GM23248 (cell line): Measurements from ENCODE around the gene MRPS18C. TPM values are rescaled to one million over a fixed set of nuclear protein-coding genes. Genes with fewer than 3 reads are reported as not detected.

Experiments
- DNase-seq: peaks from one replicate; pipeline ENCODE4 v3.0.0-alpha.2; 2015
- H2AFZ ChIP-seq: fragments of 200-600 bp; sonication (generic); 2 replicates; pipeline ENCODE4 v1.6.1; 2016; ENCODE audit warnings: antibody characterized with exemption
- H3F3A ChIP-seq: fragments of 200-600 bp; sonication (generic); 2 replicates; pipeline ENCODE4 v1.6.1; 2016; ENCODE audit warnings: mild to moderate bottlenecking, antibody characterized with exemption, mixed run types; ENCODE audit not compliant: insufficient read depth
- H3K27ac ChIP-seq: fragments of 200-600 bp; sonication (generic); 2 replicates; pipeline ENCODE4 v1.5.1; 2016; ENCODE audit warnings: mild to moderate bottlenecking
- H3K27me3 ChIP-seq: fragments of 200-600 bp; sonication (generic); replicated peaks from 2 replicates; pipeline ENCODE4 v1.6.1; 2016; ENCODE audit warnings: mild to moderate bottlenecking; ENCODE audit not compliant: insufficient read depth
- H3K36me3 ChIP-seq: fragments of 200-600 bp; sonication (generic); 2 replicates; pipeline ENCODE4 v1.6.1; 2016; ENCODE audit warnings: low read depth, mild to moderate bottlenecking
- H3K4me1 ChIP-seq: fragments of 200-600 bp; sonication (generic); 2 replicates; pipeline ENCODE4 v1.6.1; 2016; ENCODE audit warnings: mild to moderate bottlenecking; ENCODE audit not compliant: insufficient read depth
- H3K4me2 ChIP-seq: fragments of 200-600 bp; sonication (generic); one replicate; pipeline ENCODE4 v1.6.1; 2016; ENCODE audit warnings: mild to moderate bottlenecking; ENCODE audit not compliant: unreplicated experiment
- H3K4me3 ChIP-seq: fragments of 200-600 bp; sonication (generic); 2 replicates; pipeline ENCODE4 v1.5.1; 2016; ENCODE audit warnings: mild to moderate bottlenecking
- H3K79me2 ChIP-seq: fragments of 200-600 bp; sonication (generic); 2 replicates; pipeline ENCODE4 v1.6.1; 2016; ENCODE audit warnings: mild to moderate bottlenecking; ENCODE audit not compliant: insufficient read depth
- H3K9ac ChIP-seq: fragments of 200-600 bp; sonication (generic); 2 replicates; pipeline ENCODE4 v1.6.1; 2016; ENCODE audit warnings: mild to moderate bottlenecking
- H3K9me2 ChIP-seq: fragments of 200-600 bp; sonication (generic); 2 replicates; pipeline ENCODE4 v1.6.1; 2016; ENCODE audit warnings: mixed run types, mild to moderate bottlenecking, moderate library complexity; ENCODE audit not compliant: insufficient read depth
- H3K9me3 ChIP-seq: fragments of 200-600 bp; sonication (generic); one replicate; pipeline ENCODE4 v1.6.1; 2017; ENCODE audit warnings: low read depth
- H4K20me1 ChIP-seq: fragments of 200-600 bp; sonication (generic); 2 replicates; pipeline ENCODE4 v1.6.0; 2016; ENCODE audit not compliant: insufficient read depth
- EZH2 ChIP-seq: fragments of 200-600 bp; sonication (generic); IDR thresholded peaks from 2 replicates; pipeline ENCODE4 v1.6.1; 2018; ENCODE audit warnings: antibody characterized with exemption, mild to moderate bottlenecking; ENCODE audit not compliant: insufficient read depth, poor library complexity, severe bottlenecking
- EZH2phosphoT487 ChIP-seq: fragments of 200-600 bp; sonication (generic); IDR thresholded peaks from 2 replicates; pipeline ENCODE4 v1.6.1; 2018; ENCODE audit warnings: antibody characterized with exemption, moderate library complexity, mild to moderate bottlenecking, low read depth; ENCODE audit not compliant: insufficient read depth
- WGBS, 2 experiments: methylation state at CpG; one replicate each; pipeline ENCODE4 v1.1.6; 2015 to 2017; ENCODE audit warnings: low lambda C conversion rate in 2 of 2, low coverage in 1 of 2; ENCODE audit errors: missing lambda C conversion rate in 2 of 2; 5-methylcytosine and 5-hydroxymethylcytosine counted together
- in situ Hi-C: fragments of 300-500 bp; cut with MboI; formaldehyde crosslinking; loops from 2 replicates; pipeline ENCODE4 v1.15.0; 2020
- polyA plus RNA-seq: library from polyadenylated mRNA; unstranded; fragments of >200 nt; fragmentation: Nextera tagmentation; extraction: Ambion mirVana; gene quantifications from 2 replicates; pipeline ENCODE4 v1.2.1, GENCODE V29; 2016
- total RNA-seq: library from RNA; depleted of rRNA; stranded (reverse); fragments of >200 nt; shearing (Covaris generic); gene quantifications from 2 replicates; pipeline ENCODE4 v1.2.3, GENCODE V29; 2014

Gene MRPS18C
- total and polyA plus RNA-seq, 2 experiments from 2014 or later = 15.8 to 106 TPM

- WGBS, 2 experiments = 92 to 99% methylated on average over 4 of the region's 4 CpGs
- Histone ChIP-seq H4K20me1 (no peaks in the 10 kb centered on the region), H3K4me2 (no peak overlapping the region), H3K27me3 (no peaks in the 10 kb centered on the region), H3K9me3 (no peaks in the 10 kb centered on the region), H3K4me3 (no peak overlapping the region), H3K27ac (no peak overlapping the region), H3F3A (0 out of 2 replicates have a peak, but pooled peaks cover 5% of the 10 kb centered on the region), H3K4me1 (no peaks in the 10 kb centered on the region), H3K9ac (no peak overlapping the region), H3K36me3 (peaks cover 4% of the 10 kb centered on the region; the same call in 1 of the 2 replicates), H3K79me2 (no peaks in the 10 kb centered on the region), H3K9me2 (no peaks in the 10 kb centered on the region), H2AFZ (no peak overlapping the region)
- TF ChIP-seq EZH2 = no peak
- no peak for TF ChIP-seq EZH2phosphoT487
- DNase-seq = no peak
- in situ Hi-C loops = no loop called here
Measured at GRCh38 chr4:83473423-83473822, 17.6 kb downstream of the MRPS18C start.

- no peak overlapping the region for H2AFZ ChIP-seq
- in situ Hi-C loops = no loop called here
Measured at GRCh38 chr4:83473966-83474365, 18.1 kb downstream of the MRPS18C start.

GRCh38 chr4:83484500-83485461, 28.9 kb downstream of the MRPS18C start, which contains the start of gene ABRAXAS1:
Gene ABRAXAS1, minus strand, starts transcription at chr4:83485100. Its CDS starts 28 bp downstream, at chr4:83485072.
- peak within 1 kb of the TSS; percentile 99 for H2AFZ ChIP-seq
- peak within 1 kb of the TSS; percentile 86 for H3K9ac ChIP-seq
- peak within 1 kb of the TSS; percentile 83 for H3K27ac ChIP-seq
- TF ChIP-seq EZH2 (no peak), EZH2phosphoT487 (no peak)
- DNase-seq = peak; percentile 98
- WGBS, 2 experiments = 2 to 3% methylated on average over 49 to 78 of the region's 93 CpGs
- peak within 1 kb of the TSS; percentile 92 for H3K4me3 ChIP-seq
- H3K4me1 ChIP-seq = peaks cover 5% of the 10 kb centered on the region
- H3F3A ChIP-seq = no peaks in the 10 kb centered on the region
- no peaks in the 10 kb centered on the region for H4K20me1 ChIP-seq
- no peaks in the 10 kb centered on the region for H3K9me2 ChIP-seq
- H3K9me3 ChIP-seq = no peaks in the 10 kb centered on the region
- in situ Hi-C loops = no loop called here
- no peaks in the 10 kb centered on the region for H3K27me3 ChIP-seq
- peak within 1 kb of the TSS; percentile 89 for H3K4me2 ChIP-seq
- peaks cover 8% of the 10 kb centered on the region for H3K79me2 ChIP-seq
- no peaks in the 10 kb centered on the region for H3K36me3 ChIP-seq

More at GRCh38 chr4:83473966-83474365, 18.1 kb downstream of the MRPS18C start:
- Histone ChIP-seq H3K4me2 (no peak overlapping the region), H4K20me1 (no peaks in the 10 kb centered on the region), H3K27ac (no peak overlapping the region), H3K9me2 (no peaks in the 10 kb centered on the region), H3K79me2 (no peaks in the 10 kb centered on the region), H3K9me3 (no peaks in the 10 kb centered on the region), H3K27me3 (no peaks in the 10 kb centered on the region), H3F3A (0 out of 2 replicates have a peak, but pooled peaks cover 5% of the 10 kb centered on the region), H3K9ac (no peak overlapping the region), H3K4me1 (no peaks in the 10 kb centered on the region), H3K4me3 (no peak overlapping the region), H3K36me3 (peaks cover 4% of the 10 kb centered on the region; the same call in 1 of the 2 replicates)
- TF ChIP-seq EZH2phosphoT487 = no peak
- TF ChIP-seq EZH2 = no peak
- DNase-seq = no peak
- WGBS, 2 experiments = 87% methylated on average over 2 of the region's 2 CpGs

GRCh38 chr4:83486457-83487129, 30.7 kb downstream of the MRPS18C start:
- Histone ChIP-seq H3K4me1 (peaks cover 5% of the 10 kb centered on the region), H3K9me2 (no peaks in the 10 kb centered on the region), H3K4me2 (no peak overlapping the region), H3K9me3 (no peaks in the 10 kb centered on the region), H3K36me3 (no peaks in the 10 kb centered on the region), H2AFZ (peak overlapping the region; percentile 34), H3K4me3 (no peak overlapping the region), H3K27ac (no peak overlapping the region), H3F3A (no peaks in the 10 kb centered on the region), H3K9ac (no peak overlapping the region), H3K27me3 (no peaks in the 10 kb centered on the region), H3K79me2 (peaks cover 8% of the 10 kb centered on the region), H4K20me1 (no peaks in the 10 kb centered on the region)
- TF ChIP-seq EZH2phosphoT487 (no peak), EZH2 (no peak)
- in situ Hi-C loops = no loop called here
- no peak for DNase-seq
- 66 to 70% methylated on average over 3 of the region's 3 CpGs for WGBS, 2 experiments
